ENCODE data around the gene ZNF776. TPM values are rescaled to one million over a fixed set of nuclear protein-coding genes. Genes with fewer than 3 reads are reported as not detected.

ZNF776 gene
- total RNA-seq, 1 experiment from 2014 or later = 17.3 TPM

DNA sequence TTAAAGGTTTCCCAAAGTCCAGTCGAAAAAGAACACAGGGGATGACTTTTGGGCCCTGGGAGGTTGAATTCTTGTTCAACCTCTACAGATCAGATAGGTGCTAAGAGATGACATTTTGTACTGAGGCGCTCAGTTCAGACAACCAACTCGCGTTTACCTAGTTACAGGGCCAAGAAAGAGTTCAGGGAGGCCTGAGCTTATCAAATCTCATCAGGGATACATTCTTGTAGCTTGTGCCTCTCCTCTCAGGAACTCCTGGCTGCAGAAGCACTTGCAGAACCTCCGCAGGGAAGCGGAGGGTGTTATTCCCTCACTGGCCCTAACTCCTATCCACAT lies 825 bp downstream of the ZNF776 start:
- Histone ChIP-seq H2AFZ (ENCODE audit: low read length) (peak overlapping the region; percentile 89), H3K9me3 (ENCODE audit: low read length) (0 out of 2 replicates have a peak, but pooled peaks cover 9% of the 10 kb centered on the region), H3K4me2 (ENCODE audit: low read length) (peak overlapping the region; percentile 83), H3K27me3 (ENCODE audit: low read length) (no peaks in the 10 kb centered on the region), H3K36me3 (ENCODE audit: low read depth, low read length) (peaks cover 47% of the 10 kb centered on the region), H4K20me1 (ENCODE audit: low read length) (no peaks in the 10 kb centered on the region), H3K79me2 (ENCODE audit: low read length) (peaks cover 39% of the 10 kb centered on the region), H3K9ac (ENCODE audit: low read length) (peak overlapping the region; percentile 85), H3K4me3 (ENCODE audit: low read length) (peak overlapping the region; percentile 92), H3K9me2 (replicated peaks; ENCODE audit: low read length) (no peaks in the 10 kb centered on the region), H3K27ac (ENCODE audit: low read length) (no peak overlapping the region), H3K4me1 (ENCODE audit: insufficient read depth, low read length) (peaks cover 8% of the 10 kb centered on the region; the same call in 1 of the 2 replicates), H3F3A (ENCODE audit: low read length, unreplicated experiment) (no peaks in the 10 kb centered on the region)
- TF ChIP-seq EZH2phosphoT487 (IDR thresholded peaks at IDR 0.05; ENCODE audit: borderline replicate concordance, low read length) (no peak), EZH2 (IDR thresholded peaks at IDR 0.05; ENCODE audit: low read length, unreplicated experiment) (no peak)
- TF ChIP-seq, protein P1, sequence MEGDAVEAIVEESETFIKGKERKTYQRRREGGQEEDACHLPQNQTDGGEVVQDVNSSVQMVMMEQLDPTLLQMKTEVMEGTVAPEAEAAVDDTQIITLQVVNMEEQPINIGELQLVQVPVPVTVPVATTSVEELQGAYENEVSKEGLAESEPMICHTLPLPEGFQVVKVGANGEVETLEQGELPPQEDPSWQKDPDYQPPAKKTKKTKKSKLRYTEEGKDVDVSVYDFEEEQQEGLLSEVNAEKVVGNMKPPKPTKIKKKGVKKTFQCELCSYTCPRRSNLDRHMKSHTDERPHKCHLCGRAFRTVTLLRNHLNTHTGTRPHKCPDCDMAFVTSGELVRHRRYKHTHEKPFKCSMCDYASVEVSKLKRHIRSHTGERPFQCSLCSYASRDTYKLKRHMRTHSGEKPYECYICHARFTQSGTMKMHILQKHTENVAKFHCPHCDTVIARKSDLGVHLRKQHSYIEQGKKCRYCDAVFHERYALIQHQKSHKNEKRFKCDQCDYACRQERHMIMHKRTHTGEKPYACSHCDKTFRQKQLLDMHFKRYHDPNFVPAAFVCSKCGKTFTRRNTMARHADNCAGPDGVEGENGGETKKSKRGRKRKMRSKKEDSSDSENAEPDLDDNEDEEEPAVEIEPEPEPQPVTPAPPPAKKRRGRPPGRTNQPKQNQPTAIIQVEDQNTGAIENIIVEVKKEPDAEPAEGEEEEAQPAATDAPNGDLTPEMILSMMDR (conservative IDR thresholded peaks at IDR 0.05; ENCODE audit: low read depth, low read length) = no peak
- ChIA-PET CTCF (no interaction called here), POLR2A (ENCODE audit: unreplicated experiment) (no interaction called here)
- ATAC-seq = no peak
- no peak for DNase-seq
- BruUV-seq (replicated peaks) = no TSS peak
- intact Hi-C loops (cut with micrococcal nuclease) = loop anchor here (2.0 to 5.0 kb wide), 2 partner anchors 67 to 170 kb away; partner anchors contain the start of genes ZNF416 and ZNF552

DNA sequence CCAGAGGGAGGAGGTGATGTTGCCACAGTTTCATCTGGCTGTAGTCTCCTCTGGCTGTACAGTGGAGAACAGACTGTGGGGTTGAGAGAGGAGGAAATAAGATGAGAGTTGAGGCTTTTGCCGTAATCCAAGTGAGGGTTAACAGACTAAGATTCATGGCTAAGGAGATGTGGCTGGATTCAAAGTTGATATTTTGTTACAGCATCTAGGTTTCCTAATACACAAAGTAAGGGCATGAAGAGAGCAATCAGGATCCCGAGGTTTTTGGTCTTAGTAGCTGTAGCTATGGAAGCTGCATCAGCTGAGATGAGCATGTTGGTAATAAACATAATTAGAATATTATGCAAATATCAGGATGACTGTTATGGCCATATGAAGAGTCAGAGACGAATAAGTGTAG lies 1.4 kb downstream of the ZNF776 start:
- H3K4me1 ChIP-seq (ENCODE audit: insufficient read depth, low read length) = peaks cover 8% of the 10 kb centered on the region; the same call in 1 of the 2 replicates
- peak overlapping the region; percentile 92 for H3K4me3 ChIP-seq (ENCODE audit: low read length)
- no peaks in the 10 kb centered on the region for H4K20me1 ChIP-seq (ENCODE audit: low read length)
- intact Hi-C loops (cut with micrococcal nuclease) = loop anchor here (5.0 kb wide), 1 partner anchor 171 kb away; the partner anchor contains the start of gene ZNF416
- ATAC-seq = no peak
- ChIA-PET POLR2A (ENCODE audit: unreplicated experiment) (no interaction called here), CTCF (no interaction called here)
- no peak overlapping the region for H3K27ac ChIP-seq (ENCODE audit: low read length)
- H3K4me2 ChIP-seq (ENCODE audit: low read length) = peak overlapping the region; percentile 83
- no peaks in the 10 kb centered on the region for H3K27me3 ChIP-seq (ENCODE audit: low read length)
- no peak overlapping the region for H2AFZ ChIP-seq (ENCODE audit: low read length)
- no peaks in the 10 kb centered on the region for H3F3A ChIP-seq (ENCODE audit: low read length, unreplicated experiment)
- H3K9ac ChIP-seq (ENCODE audit: low read length) = no peak overlapping the region
- peaks cover 39% of the 10 kb centered on the region for H3K79me2 ChIP-seq (ENCODE audit: low read length)
- 0 out of 2 replicates have a peak, but pooled peaks cover 15% of the 10 kb centered on the region for H3K9me3 ChIP-seq (ENCODE audit: low read length)
- H3K36me3 ChIP-seq (ENCODE audit: low read depth, low read length) = peaks cover 53% of the 10 kb centered on the region
- TF ChIP-seq EZH2phosphoT487 (IDR thresholded peaks at IDR 0.05; ENCODE audit: borderline replicate concordance, low read length) (no peak), EZH2 (IDR thresholded peaks at IDR 0.05; ENCODE audit: low read length, unreplicated experiment) (no peak)
- TF ChIP-seq, protein P1 (conservative IDR thresholded peaks at IDR 0.05; ENCODE audit: low read depth, low read length) = no peak
- no TSS peak for BruUV-seq (replicated peaks)
- no peak for DNase-seq
- H3K9me2 ChIP-seq (replicated peaks; ENCODE audit: low read length) = no peaks in the 10 kb centered on the region

DNA sequence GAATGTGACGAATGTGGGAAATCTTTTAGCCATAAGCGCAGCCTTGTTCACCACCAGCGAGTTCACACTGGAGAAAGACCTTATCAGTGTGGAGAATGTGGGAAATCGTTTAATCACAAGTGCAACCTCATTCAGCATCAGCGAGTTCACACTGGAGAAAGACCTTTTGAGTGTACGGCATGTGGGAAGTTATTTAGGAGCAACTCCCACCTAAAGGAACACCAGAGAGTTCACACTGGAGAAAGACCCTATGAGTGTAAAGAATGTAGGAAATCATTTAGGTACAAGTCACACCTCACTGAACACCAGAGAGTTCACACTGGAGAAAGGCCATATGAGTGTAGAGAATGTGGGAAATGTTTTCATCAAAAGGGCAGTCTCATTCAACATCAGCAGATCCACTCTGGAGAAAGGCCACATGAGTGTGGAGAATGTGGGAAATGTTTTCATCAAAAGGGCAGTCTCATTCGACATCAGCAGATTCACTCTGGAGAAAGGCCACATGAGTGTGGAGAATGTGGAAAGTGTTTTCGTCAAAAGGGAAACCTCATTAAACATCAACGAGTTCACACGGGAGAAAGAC lies 7.6 kb downstream of the ZNF776 start:
- H3K27me3 ChIP-seq (ENCODE audit: low read length) = no peaks in the 10 kb centered on the region
- no peak overlapping the region for H2AFZ ChIP-seq (ENCODE audit: low read length)
- H3K79me2 ChIP-seq (ENCODE audit: low read length) = peaks cover 13% of the 10 kb centered on the region
- ChIA-PET CTCF (no interaction called here), POLR2A (ENCODE audit: unreplicated experiment) (no interaction called here)
- no peaks in the 10 kb centered on the region for H3F3A ChIP-seq (ENCODE audit: low read length, unreplicated experiment)
- BruUV-seq (replicated peaks) = TSS peak; percentile 3
- no peak overlapping the region for H3K4me3 ChIP-seq (ENCODE audit: low read length)
- H3K4me1 ChIP-seq (ENCODE audit: insufficient read depth, low read length) = no peaks in the 10 kb centered on the region
- DNase-seq (no peak), ATAC-seq (no peak)
- H3K27ac ChIP-seq (ENCODE audit: low read length) = no peak overlapping the region
- intact Hi-C loops (cut with micrococcal nuclease) = no loop called here
- H3K4me2 ChIP-seq (ENCODE audit: low read length) = no peak overlapping the region
- H4K20me1 ChIP-seq (ENCODE audit: low read length) = no peaks in the 10 kb centered on the region
- H3K9me3 ChIP-seq (ENCODE audit: low read length) = peaks cover 14% of the 10 kb centered on the region
- TF ChIP-seq EZH2 (IDR thresholded peaks at IDR 0.05; ENCODE audit: low read length, unreplicated experiment) = no peak
- TF ChIP-seq, protein P1 (conservative IDR thresholded peaks at IDR 0.05; ENCODE audit: low read depth, low read length) = no peak
- no peak for TF ChIP-seq EZH2phosphoT487 (IDR thresholded peaks at IDR 0.05; ENCODE audit: borderline replicate concordance, low read length)
- peaks cover 92% of the 10 kb centered on the region for H3K36me3 ChIP-seq (ENCODE audit: low read depth, low read length)
- no peaks in the 10 kb centered on the region for H3K9me2 ChIP-seq (replicated peaks; ENCODE audit: low read length)
- no peak overlapping the region for H3K9ac ChIP-seq (ENCODE audit: low read length)
